Activated CD8-positive, alpha-beta memory T cell treated with anti-CD3 and anti-CD28 coated beads, Interleukin-2, amount 10 ng/mL, durations not matched to agents 7 days and 5 days (primary cell): Measurements from ENCODE around the gene MBNL2. TPM values are rescaled to one million over a fixed set of nuclear protein-coding genes. Genes with fewer than 3 reads are reported as not detected.

Experiments
- ATAC-seq: fragments of 150-1000 bp; cut with Tn5 transposase; one replicate; pipeline ENCODE4 v1.10.0; 2021; ENCODE audit warnings: moderate library complexity
- CTCF ChIA-PET: fragments of 350-600 bp; sonication (Branson Sonifier 250); formaldehyde crosslinking; loops from one replicate; lab custom pipeline; 2021; ENCODE audit warnings: antibody characterized with exemption; lab: Charles Lee
- DNase-seq: peaks from one replicate; pipeline ENCODE4 v3.0.0-alpha.2; 2020
- H3K27ac Mint-ChIP-seq: one replicate; pipeline ENCODE4 v1.8.0; 2021; ENCODE audit warnings: mild to moderate bottlenecking, mixed read lengths
- H3K27me3 Mint-ChIP-seq: one replicate; pipeline ENCODE4 v1.8.0; 2021; ENCODE audit warnings: mixed read lengths
- H3K36me3 Mint-ChIP-seq: one replicate; pipeline ENCODE4 v1.8.0; 2021; ENCODE audit warnings: mild to moderate bottlenecking, mixed read lengths
- H3K4me1 Mint-ChIP-seq: one replicate; pipeline ENCODE4 v1.8.0; 2021; ENCODE audit warnings: mixed read lengths
- H3K4me3 Mint-ChIP-seq: one replicate; pipeline ENCODE4 v1.8.0; 2021; ENCODE audit warnings: mild to moderate bottlenecking, moderate library complexity, mixed read lengths
- H3K9me3 Mint-ChIP-seq: one replicate; pipeline ENCODE4 v1.8.0; 2022; ENCODE audit warnings: low read depth, mixed read lengths
- total RNA-seq, 2 experiments: library from RNA; stranded (reverse); gene quantifications; one replicate each; pipeline ENCODE4 v1.2.3, GENCODE V29; 2021

The MBNL2 gene
- total RNA-seq, 2 experiments from 2014 or later, result 9.7 to 13.4 TPM

DNA sequence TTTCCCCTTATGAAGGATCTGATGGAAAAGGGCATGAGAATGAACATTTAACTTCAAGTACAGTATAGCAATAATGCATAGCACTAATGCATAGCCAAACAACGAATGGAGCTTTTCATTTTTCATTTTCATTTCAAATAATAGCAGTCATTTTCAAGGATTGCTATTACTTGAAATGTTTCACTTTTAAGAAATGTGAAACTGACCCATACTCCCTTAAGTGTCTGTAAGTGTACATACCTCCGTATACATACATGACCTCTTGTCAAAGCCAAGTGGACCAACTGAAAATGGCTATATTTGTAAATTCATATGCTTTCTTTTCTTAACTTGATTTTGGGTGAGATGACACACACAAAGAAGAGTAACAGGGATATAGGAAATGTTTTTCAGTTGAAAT is 215.6 kb downstream of the MBNL2 start:
- CTCF ChIA-PET, result no interaction called here
- Mint-ChIP-seq H3K27ac (no peak overlapping the region), H3K4me1 (peaks cover 16% of the 10 kb centered on the region), H3K4me3 (no peak overlapping the region), H3K9me3 (no peaks in the 10 kb centered on the region), H3K36me3 (peaks cover 10% of the 10 kb centered on the region), H3K27me3 (no peaks in the 10 kb centered on the region)
- ATAC-seq (no peak), DNase-seq (no peak)

DNA sequence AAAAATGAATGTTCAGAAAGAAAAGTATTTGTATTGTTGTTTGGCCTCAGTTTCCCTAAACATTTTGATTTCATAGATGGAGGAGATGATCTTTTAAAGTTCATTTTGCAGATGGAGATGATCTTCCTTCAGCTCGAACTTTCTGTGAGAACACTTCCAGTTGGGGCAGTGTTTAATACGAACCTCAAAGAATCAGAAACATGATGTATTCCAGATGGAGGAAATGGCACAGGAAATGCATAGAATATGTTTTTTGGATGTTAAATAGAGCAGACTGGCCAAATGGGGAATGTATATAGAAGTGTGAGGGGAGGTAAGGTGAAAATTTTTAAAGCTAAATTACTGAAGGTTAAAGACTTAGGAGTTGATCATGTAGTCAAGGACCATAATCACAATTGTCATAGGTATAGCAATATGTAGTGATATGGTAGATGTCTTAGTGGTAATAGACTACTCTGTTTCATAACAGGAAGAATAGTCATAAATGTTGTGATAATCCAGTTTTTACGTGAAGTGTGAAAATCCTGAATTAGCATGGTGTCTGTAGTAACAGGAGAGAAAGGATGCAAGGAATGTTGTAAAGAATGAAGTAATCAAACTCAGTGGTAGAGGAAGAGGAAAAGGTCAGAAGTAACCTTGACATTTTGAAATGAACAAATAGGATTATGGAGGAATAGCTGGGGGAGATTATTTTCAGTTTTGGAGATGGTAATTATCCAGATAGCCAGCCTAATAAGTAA is 216.9 kb downstream of the MBNL2 start:
- Mint-ChIP-seq H3K36me3 (peaks cover 11% of the 10 kb centered on the region), H3K9me3 (no peaks in the 10 kb centered on the region), H3K4me1 (peaks cover 16% of the 10 kb centered on the region), H3K27ac (no peak overlapping the region), H3K27me3 (no peaks in the 10 kb centered on the region), H3K4me3 (no peak overlapping the region)
- DNase-seq (no peak), ATAC-seq (no peak)
- CTCF ChIA-PET, result interaction anchor here (1.1 kb wide), 1 partner anchor 314 kb away, joined by 3 read pairs; no protein-coding TSS in a partner anchor

DNA sequence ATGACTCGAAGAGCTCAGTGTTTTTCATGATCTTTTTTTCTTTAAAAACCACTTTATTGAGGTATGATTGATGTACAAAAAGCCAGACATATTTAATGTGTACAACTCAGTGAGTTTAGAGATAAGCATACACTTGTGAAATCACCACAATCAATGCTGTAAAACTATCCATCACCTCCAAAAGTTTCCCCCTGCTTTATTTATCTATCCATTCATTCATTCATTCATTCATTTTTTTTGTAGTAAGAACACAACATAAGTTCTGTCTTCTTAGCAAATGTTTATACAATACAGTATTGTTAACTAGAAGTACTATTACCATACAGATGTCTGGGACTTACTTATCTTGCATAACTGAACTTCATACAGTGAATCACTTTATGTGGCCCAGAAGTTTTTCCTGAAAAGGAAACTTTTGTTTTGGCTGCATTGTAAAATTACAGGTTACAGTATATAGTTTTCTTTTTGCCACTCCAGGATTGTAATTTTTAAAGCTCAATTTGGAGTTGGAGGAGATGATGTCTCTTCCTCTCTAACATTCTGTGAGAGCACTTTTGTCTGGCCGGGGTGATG is 218.6 kb downstream of the MBNL2 start:
- no peak for ATAC-seq
- H3K27ac Mint-ChIP-seq, result no peak overlapping the region
- no peaks in the 10 kb centered on the region for H3K9me3 Mint-ChIP-seq
- CTCF ChIA-PET, result interaction anchor here (1.2 kb wide), 1 partner anchor 47 kb away, joined by 3 read pairs; no protein-coding TSS in a partner anchor
- no peak overlapping the region for H3K4me3 Mint-ChIP-seq
- peaks cover 15% of the 10 kb centered on the region for H3K36me3 Mint-ChIP-seq
- peaks cover 15% of the 10 kb centered on the region for H3K4me1 Mint-ChIP-seq
- H3K27me3 Mint-ChIP-seq, result no peaks in the 10 kb centered on the region
- DNase-seq, result no peak

DNA sequence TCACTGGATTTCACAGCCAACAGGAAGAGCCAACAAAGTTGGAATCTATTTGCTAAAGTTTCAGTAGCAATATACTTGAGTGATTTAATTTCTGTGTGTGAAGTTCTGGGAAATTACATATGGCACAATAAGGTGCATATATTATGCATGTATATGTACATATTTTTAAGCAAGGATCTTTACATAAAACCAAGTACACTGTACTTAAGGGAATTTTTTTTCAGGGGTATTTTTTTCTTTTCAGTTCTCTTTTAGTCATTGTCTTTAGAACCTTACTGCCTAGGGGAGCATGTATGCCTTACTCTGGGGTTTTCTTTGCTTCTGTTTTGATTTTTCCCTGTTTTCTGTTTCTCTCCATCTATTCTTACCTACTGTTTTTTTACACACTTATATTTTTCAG is 219.2 kb downstream of the MBNL2 start:
- DNase-seq, result no peak
- no peak for ATAC-seq
- CTCF ChIA-PET, result no interaction called here
- Mint-ChIP-seq H3K9me3 (no peaks in the 10 kb centered on the region), H3K36me3 (peaks cover 17% of the 10 kb centered on the region), H3K4me1 (peaks cover 8% of the 10 kb centered on the region), H3K27me3 (no peaks in the 10 kb centered on the region), H3K4me3 (no peak overlapping the region), H3K27ac (no peak overlapping the region)

Other genes with a start within 250 kb of the MBNL2 start
- gene OXGR1, start 227.9 kb upstream of the MBNL2 start, total RNA-seq, result not detected
- gene RAP2A, start 211.8 kb downstream of the MBNL2 start, total RNA-seq, result 10 to 100 TPM; 39.2 to 45.2 TPM